Testis (tissue), 3 donors: Measurements from ENCODE around the gene TM4SF20. TPM values are rescaled to one million over a fixed set of nuclear protein-coding genes. Genes with fewer than 3 reads are reported as not detected.

Experiments
- DNase-seq: peaks from one replicate; pipeline ENCODE4 v3.0.0-alpha.2; 2019
- H3K27ac ChIP-seq, 2 donors: fragments of 200-600 bp; sonication (generic); one replicate each; pipeline ENCODE4 v1.5.1; 2019
- H3K27me3 ChIP-seq: fragments of 200-600 bp; sonication (generic); one replicate; pipeline ENCODE4 v1.5.1; 2019
- H3K36me3 ChIP-seq: fragments of 200-600 bp; sonication (generic); one replicate; pipeline ENCODE4 v1.5.1; 2017; ENCODE audit warnings: low read depth; ENCODE audit errors: missing control alignments
- H3K4me1 ChIP-seq: fragments of 200-600 bp; sonication (generic); one replicate; pipeline ENCODE4 v1.5.1; 2019
- H3K4me3 ChIP-seq, 2 donors: fragments of 200-600 bp; sonication (generic); one replicate each; pipeline ENCODE4 v1.5.1; 2017 to 2019
- H3K9me3 ChIP-seq: fragments of 200-600 bp; sonication (generic); one replicate; pipeline ENCODE4 v1.5.1; 2017
- CTCF ChIP-seq, 3 experiments: fragments of 450-650 bp in 2 of 3; fragments of 200-600 bp in 1 of 3; sonication (generic) in 1 of 3; IDR thresholded peaks; one replicate each; pipeline ENCODE4 v1.5.1; 2016 to 2019; ENCODE audit warnings: antibody characterized with exemption in 3 of 3, mild to moderate bottlenecking in 2 of 3, moderate library complexity in 1 of 3
- POLR2A ChIP-seq: fragments of 450-650 bp; IDR thresholded peaks from one replicate; pipeline ENCODE4 v1.6.1; 2017; ENCODE audit warnings: antibody characterized with exemption, mild to moderate bottlenecking, moderate library complexity
- WGBS, 2 donors: methylation state at CpG; one replicate each; pipeline ENCODE4 v1.1.5; 2018; 5-methylcytosine and 5-hydroxymethylcytosine counted together
- intact Hi-C: fragments of 100-400 bp; cut with DNase I; formaldehyde crosslinking; loops from one replicate; pipeline ENCODE4 v1.15.1; 2023; ENCODE audit warnings: low total_unique reads
- polyA plus RNA-seq: library from polyadenylated mRNA; stranded (reverse); fragments of 350-450 nt; fragmentation: Illumina TruSeq; extraction: RNeasy Lipid Tissue Mini Kit (QIAGEN cat#74804); gene quantifications from one replicate; pipeline ENCODE4 v1.2.3, GENCODE V29; 2014; ENCODE audit warnings: low read depth, low replicate concordance; ENCODE audit not compliant: insufficient read depth
- total RNA-seq, 2 donors: library from RNA; depleted of rRNA; stranded (reverse); fragments of >200 nt; gene quantifications; one replicate each; pipeline ENCODE4 v1.2.3, GENCODE V29; 2016

The TM4SF20 gene
- total and polyA plus RNA-seq, 3 donors from 2014 or later: 0.79 to 5.5 (median 2.2) TPM

GRCh38 chr2:227324995-227325838, 53.9 kb downstream of the TM4SF20 start, which contains the start of gene MFF:
Gene MFF, plus strand, starts transcription at chr2:227325251. Its CDS starts 5,415 bp downstream, at chr2:227330666.
- Histone ChIP-seq H3K27ac (peak within 1 kb of the TSS; percentile 92 to 95), H3K4me3 (peak within 1 kb of the TSS; percentile 74 to 91), H3K4me1 (no peaks in the 10 kb centered on the region), H3K27me3 (no peaks in the 10 kb centered on the region), H3K9me3 (no peaks in the 10 kb centered on the region), H3K36me3 (no peaks in the 10 kb centered on the region)
- DNase-seq: peak; percentile 95
- intact Hi-C loops: no loop called here
- TF ChIP-seq POLR2A (peak; percentile 37), CTCF (IDR thresholded peaks at IDR 0.05) (peak in 2 of 3 experiments; percentile 10 to 18)
- WGBS, 2 donors: 1% methylated on average over 23 to 64 of the region's 67 CpGs

- DNase-seq: no peak
- Histone ChIP-seq H3K4me3 (peak overlapping the region; percentile 74 to 91), H3K36me3 (no peaks in the 10 kb centered on the region), H3K4me1 (no peaks in the 10 kb centered on the region), H3K9me3 (no peaks in the 10 kb centered on the region), H3K27ac (peak overlapping the region; percentile 92 to 95), H3K27me3 (no peaks in the 10 kb centered on the region)
- whole genome bisulfite sequencing, 2 donors: 3 to 14% methylated on average over 5 to 6 of the region's 6 CpGs
- intact Hi-C loops: no loop called here
- TF ChIP-seq CTCF (IDR thresholded peaks at IDR 0.05) (no peak), POLR2A (no peak)
These were observed 54.5 kb downstream of the TM4SF20 start for GRCh38 chr2:227324642-227324994.

GRCh38 chr2:227323818-227324217, 55.3 kb downstream of the TM4SF20 start:
- H3K27ac ChIP-seq: no peak overlapping the region
- TF ChIP-seq CTCF (IDR thresholded peaks at IDR 0.05): no peak
- no peak for TF ChIP-seq POLR2A
- WGBS, 2 donors: 90 to 92% methylated on average over 4 of the region's 4 CpGs
- no peak overlapping the region for H3K4me3 ChIP-seq
- H3K9me3 ChIP-seq: no peaks in the 10 kb centered on the region
- intact Hi-C loops: no loop called here
- H3K27me3 ChIP-seq: no peaks in the 10 kb centered on the region
- no peak for DNase-seq
- no peaks in the 10 kb centered on the region for H3K4me1 ChIP-seq
- no peaks in the 10 kb centered on the region for H3K36me3 ChIP-seq

GRCh38 chr2:227322530-227323205, 56.4 kb downstream of the TM4SF20 start:
- Histone ChIP-seq H3K4me3 (no peak overlapping the region), H3K9me3 (no peaks in the 10 kb centered on the region), H3K4me1 (no peaks in the 10 kb centered on the region), H3K27me3 (no peaks in the 10 kb centered on the region), H3K27ac (no peak overlapping the region), H3K36me3 (no peaks in the 10 kb centered on the region)
- TF ChIP-seq CTCF (IDR thresholded peaks at IDR 0.05) (no peak), POLR2A (no peak)
- 83 to 88% methylated on average over 5 of the region's 5 CpGs for WGBS, 2 donors
- intact Hi-C loops: no loop called here
- DNase-seq: no peak
